MG63 (cell line): Measurements from ENCODE around the gene PHLDA2. TPM values are rescaled to one million over a fixed set of nuclear protein-coding genes. Genes with fewer than 3 reads are reported as not detected.

Source experiments
- DNase-seq: peaks from one replicate; pipeline ENCODE4 v3.0.0-alpha.2; 2020
- H3K27me3 ChIP-seq: fragments of 250-450 bp; sonication (Bioruptor Pico); 2 replicates; pipeline ENCODE4 v1.5.1; 2020; ENCODE audit warnings: mild to moderate bottlenecking, moderate library complexity
- H3K36me3 ChIP-seq: fragments of 250-450 bp; sonication (Bioruptor Pico); 2 replicates; pipeline ENCODE4 v1.5.1; 2020; ENCODE audit warnings: mild to moderate bottlenecking, moderate library complexity
- H3K4me3 ChIP-seq: fragments of 250-450 bp; sonication (Bioruptor Pico); 2 replicates; pipeline ENCODE4 v1.5.1; 2020; ENCODE audit warnings: mild to moderate bottlenecking, moderate library complexity
- H3K9me3 ChIP-seq: fragments of 250-450 bp; sonication (Bioruptor Pico); 2 replicates; pipeline ENCODE4 v1.5.1; 2020; ENCODE audit warnings: mild to moderate bottlenecking, moderate library complexity
- total RNA-seq: library from RNA; depleted of rRNA; stranded (reverse); fragments of >200 nt; shearing (Covaris generic); gene quantifications from 2 replicates; pipeline ENCODE4 v1.2.3, GENCODE V29; 2014; ENCODE audit warnings: low replicate concordance; rRNA removed

Gene PHLDA2, protein sequence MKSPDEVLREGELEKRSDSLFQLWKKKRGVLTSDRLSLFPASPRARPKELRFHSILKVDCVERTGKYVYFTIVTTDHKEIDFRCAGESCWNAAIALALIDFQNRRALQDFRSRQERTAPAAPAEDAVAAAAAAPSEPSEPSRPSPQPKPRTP
- total RNA-seq = 4.0 and 26.4 TPM in 2 replicates

- H3K36me3 ChIP-seq = peaks cover 3% of the 10 kb centered on the region; the same call in 1 of the 2 replicates
- H3K27me3 ChIP-seq = no peaks in the 10 kb centered on the region
- DNase-seq = peak; percentile 73
- peak within 1 kb of the TSS; percentile 70 for H3K4me3 ChIP-seq
- no peaks in the 10 kb centered on the region for H3K9me3 ChIP-seq
Observed at GRCh38 chr11:2928605-2929530, at the start of gene PHLDA2. Gene PHLDA2 (minus strand): TSS chr11:2929420. CDS start chr11:2929364, 56 bp downstream.

- Histone ChIP-seq H3K4me3 (no peak overlapping the region), H3K27me3 (no peaks in the 10 kb centered on the region), H3K36me3 (peaks cover 28% of the 10 kb centered on the region), H3K9me3 (no peaks in the 10 kb centered on the region)
- DNase-seq = no peak
Observed at GRCh38 chr11:2977113-2977512, 47.9 kb upstream of the PHLDA2 start.

GRCh38 chr11:2976294-2977063 is 47.3 kb upstream of the PHLDA2 start:
- no peak for DNase-seq
- Histone ChIP-seq H3K4me3 (no peak overlapping the region), H3K27me3 (no peaks in the 10 kb centered on the region), H3K9me3 (no peaks in the 10 kb centered on the region), H3K36me3 (peaks cover 32% of the 10 kb centered on the region)

- Histone ChIP-seq H3K27me3 (no peaks in the 10 kb centered on the region), H3K9me3 (no peaks in the 10 kb centered on the region), H3K36me3 (peaks cover 37% of the 10 kb centered on the region), H3K4me3 (no peak overlapping the region)
- DNase-seq = no peak
Observed at GRCh38 chr11:2975594-2975993, 46.4 kb upstream of the PHLDA2 start.

DNA sequence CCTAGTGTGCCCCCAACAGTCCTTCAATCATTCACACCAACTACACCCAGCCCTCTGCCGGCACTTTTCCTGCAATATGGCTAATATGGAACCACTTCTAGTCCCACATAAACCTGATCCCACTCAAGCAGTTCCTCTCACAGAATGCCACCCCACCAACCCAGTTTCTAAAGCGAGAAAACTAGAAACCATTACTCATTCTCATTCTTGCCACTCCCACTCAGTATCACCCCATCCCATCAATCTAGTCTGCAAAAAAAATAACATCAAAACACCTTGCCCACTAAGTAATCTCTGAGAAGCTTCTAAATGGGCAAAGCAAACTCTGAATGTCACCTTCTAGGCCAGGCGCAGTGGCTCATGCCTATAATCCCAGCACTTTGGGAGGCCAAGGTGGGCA is 45.1 kb upstream of the PHLDA2 start:
- Histone ChIP-seq H3K4me3 (no peak overlapping the region), H3K27me3 (no peaks in the 10 kb centered on the region), H3K36me3 (peaks cover 46% of the 10 kb centered on the region), H3K9me3 (no peaks in the 10 kb centered on the region)
- DNase-seq = no peak

DNA sequence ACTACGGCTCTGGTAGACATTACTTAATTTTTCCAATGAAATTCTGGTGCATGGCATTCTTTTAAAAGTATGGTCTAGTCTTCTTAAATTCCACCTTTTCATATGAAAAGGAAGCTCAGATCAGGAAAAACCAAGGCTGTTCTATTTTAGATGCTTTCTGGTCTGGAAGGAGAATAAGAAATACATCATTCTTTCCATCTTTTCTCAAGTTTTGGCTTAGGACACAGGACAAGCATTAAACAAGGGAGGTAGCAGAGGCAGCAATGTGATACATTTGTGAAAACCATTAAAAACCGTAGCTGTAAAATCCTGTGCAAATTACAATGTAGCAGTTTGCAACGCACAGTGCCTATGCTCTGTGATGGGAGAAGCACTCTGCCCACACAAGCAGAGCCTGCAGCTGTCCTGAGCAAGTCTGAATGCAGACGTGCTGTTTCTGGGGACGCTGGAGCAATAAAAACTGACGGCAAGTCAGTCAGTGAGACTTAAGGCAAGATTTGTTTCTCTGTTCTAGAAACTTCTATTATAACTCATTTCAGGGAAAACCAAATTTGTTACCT is 39.2 kb upstream of the PHLDA2 start:
- no peaks in the 10 kb centered on the region for H3K27me3 ChIP-seq
- peaks cover 27% of the 10 kb centered on the region for H3K36me3 ChIP-seq
- no peak for DNase-seq
- no peaks in the 10 kb centered on the region for H3K9me3 ChIP-seq
- no peak overlapping the region for H3K4me3 ChIP-seq

DNA sequence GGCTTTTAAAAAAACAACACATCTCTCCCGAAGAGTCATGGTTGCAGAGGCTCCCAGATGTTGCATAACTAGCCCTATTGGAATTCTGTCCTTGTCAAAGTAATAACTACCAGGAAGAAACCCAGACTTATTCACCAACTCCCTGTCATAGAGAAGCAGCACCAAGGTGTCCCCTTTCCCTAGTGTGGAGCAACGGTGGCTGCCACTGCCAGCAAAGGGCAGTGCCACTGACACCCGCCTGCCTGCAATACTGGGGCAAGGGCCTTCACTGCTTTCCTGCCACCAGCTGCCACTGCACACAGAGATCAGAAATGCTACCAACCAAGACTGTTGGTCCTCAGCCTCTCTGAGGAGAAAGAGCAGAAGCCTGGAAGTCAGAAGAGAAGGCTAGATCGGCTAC is 35.6 kb upstream of the PHLDA2 start:
- Histone ChIP-seq H3K27me3 (no peaks in the 10 kb centered on the region), H3K9me3 (no peaks in the 10 kb centered on the region), H3K4me3 (no peak overlapping the region), H3K36me3 (peaks cover 21% of the 10 kb centered on the region)
- DNase-seq = no peak

- H3K27me3 ChIP-seq = no peaks in the 10 kb centered on the region
- H3K4me3 ChIP-seq = no peak overlapping the region
- H3K36me3 ChIP-seq = peaks cover 26% of the 10 kb centered on the region
- no peak for DNase-seq
- no peaks in the 10 kb centered on the region for H3K9me3 ChIP-seq
Observed at GRCh38 chr11:2963761-2964160, 34.5 kb upstream of the PHLDA2 start.

- H3K9me3 ChIP-seq = no peaks in the 10 kb centered on the region
- H3K36me3 ChIP-seq = peaks cover 29% of the 10 kb centered on the region
- H3K27me3 ChIP-seq = no peaks in the 10 kb centered on the region
- no peak for DNase-seq
- no peak overlapping the region for H3K4me3 ChIP-seq
Observed at GRCh38 chr11:2963112-2963754, 34.0 kb upstream of the PHLDA2 start.

- H3K36me3 ChIP-seq = peaks cover 43% of the 10 kb centered on the region
- H3K27me3 ChIP-seq = no peaks in the 10 kb centered on the region
- H3K9me3 ChIP-seq = no peaks in the 10 kb centered on the region
- H3K4me3 ChIP-seq = no peak overlapping the region
- DNase-seq = no peak
Observed at GRCh38 chr11:2961080-2961479, 31.9 kb upstream of the PHLDA2 start.

GRCh38 chr11:2960139-2960538 is 30.9 kb upstream of the PHLDA2 start:
- no peaks in the 10 kb centered on the region for H3K27me3 ChIP-seq
- no peak overlapping the region for H3K4me3 ChIP-seq
- no peak for DNase-seq
- H3K9me3 ChIP-seq = no peaks in the 10 kb centered on the region
- H3K36me3 ChIP-seq = peaks cover 50% of the 10 kb centered on the region

DNA sequence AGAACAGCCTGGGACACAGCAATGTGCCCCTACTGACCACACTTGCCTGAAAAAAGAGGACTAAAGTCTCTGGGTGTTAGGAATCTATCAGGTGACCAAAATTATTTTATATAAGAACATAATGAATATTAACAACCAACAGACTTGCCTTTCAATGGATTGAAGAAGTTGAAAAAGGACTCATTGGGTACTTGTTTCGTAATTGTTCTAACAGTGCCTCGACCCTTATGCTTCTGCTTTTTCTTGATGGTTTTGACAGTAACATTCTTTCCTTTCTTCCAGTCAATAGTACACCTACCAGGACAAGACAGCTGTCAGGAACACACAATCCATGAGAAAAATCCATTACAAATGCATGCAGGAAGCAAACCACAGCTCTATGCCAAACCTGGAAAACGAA is 29.0 kb upstream of the PHLDA2 start:
- H3K9me3 ChIP-seq = no peaks in the 10 kb centered on the region
- no peak for DNase-seq
- H3K4me3 ChIP-seq = no peak overlapping the region
- H3K36me3 ChIP-seq = peaks cover 54% of the 10 kb centered on the region
- no peaks in the 10 kb centered on the region for H3K27me3 ChIP-seq

DNA sequence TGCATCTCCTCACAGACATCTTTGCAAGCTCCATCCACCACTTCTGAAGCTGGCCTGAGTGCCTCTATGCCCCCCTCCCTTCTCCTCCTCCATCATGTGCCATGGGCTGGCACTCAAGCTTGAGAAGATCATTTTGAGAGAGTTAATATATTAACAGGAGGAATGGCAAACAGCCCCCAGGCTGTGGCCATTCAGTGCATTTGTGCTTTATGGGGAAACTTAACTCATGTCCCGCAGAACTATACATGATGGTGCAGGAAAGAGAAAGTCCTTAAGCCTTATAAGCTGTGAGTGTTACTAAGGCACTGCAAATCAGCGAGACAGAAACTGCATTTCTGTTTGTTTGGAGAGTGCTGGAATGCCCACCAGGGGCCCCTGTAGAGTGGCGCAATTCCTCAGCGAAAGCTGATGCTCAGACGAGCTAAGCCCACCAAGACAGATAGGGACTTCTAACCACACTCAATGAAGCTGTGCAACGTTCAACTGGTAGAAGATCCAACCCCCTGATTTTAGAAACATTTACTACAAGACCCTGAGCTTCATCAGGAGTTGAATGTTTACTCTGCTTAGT is 26.8 kb upstream of the PHLDA2 start:
- Histone ChIP-seq H3K27me3 (no peaks in the 10 kb centered on the region), H3K36me3 (peaks cover 63% of the 10 kb centered on the region), H3K4me3 (no peak overlapping the region), H3K9me3 (no peaks in the 10 kb centered on the region)
- no peak for DNase-seq

GRCh38 chr11:2954263-2954662 is 25.0 kb upstream of the PHLDA2 start:
- no peaks in the 10 kb centered on the region for H3K9me3 ChIP-seq
- no peak for DNase-seq
- H3K36me3 ChIP-seq = peaks cover 62% of the 10 kb centered on the region
- no peak overlapping the region for H3K4me3 ChIP-seq
- H3K27me3 ChIP-seq = no peaks in the 10 kb centered on the region

GRCh38 chr11:2952290-2952689 is 23.1 kb upstream of the PHLDA2 start:
- Histone ChIP-seq H3K4me3 (no peak overlapping the region), H3K36me3 (peaks cover 52% of the 10 kb centered on the region), H3K9me3 (no peaks in the 10 kb centered on the region), H3K27me3 (no peaks in the 10 kb centered on the region)
- DNase-seq = no peak
